Stimulated activated CD8-positive, alpha-beta memory T cell treated with anti-CD3 and anti-CD28 coated beads, Interleukin-2, amount 100 ng/mL, for 1 hour (primary cell): ENCODE data around the gene EGFR.

Experiments used
- DNase-seq, 2 donors: peaks; one replicate each; pipeline ENCODE4 v3.0.0-alpha.2; 2020; ENCODE audit warnings: low read depth in 2 of 2

The EGFR gene

DNA sequence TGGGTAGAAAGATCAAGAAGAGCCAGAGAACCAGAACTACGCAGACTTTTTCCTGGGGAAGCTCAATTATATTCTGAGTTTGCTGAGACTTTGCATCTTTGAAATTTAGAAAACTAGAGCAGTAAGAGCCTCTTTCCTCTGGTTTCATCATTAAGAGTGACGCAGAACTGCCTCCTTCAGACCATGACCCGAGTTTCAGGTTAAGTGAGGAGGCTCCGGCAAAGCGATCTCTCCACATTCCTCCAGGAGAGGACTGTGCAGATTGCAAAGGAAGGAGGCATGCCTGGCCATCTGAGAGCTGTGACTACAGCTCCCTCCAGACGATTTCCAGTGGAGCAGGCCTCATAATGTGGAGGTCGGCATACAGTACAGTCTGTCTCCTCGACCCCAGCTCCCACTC lies 230.5 kb downstream of the EGFR start:
- no peak for DNase-seq

DNA sequence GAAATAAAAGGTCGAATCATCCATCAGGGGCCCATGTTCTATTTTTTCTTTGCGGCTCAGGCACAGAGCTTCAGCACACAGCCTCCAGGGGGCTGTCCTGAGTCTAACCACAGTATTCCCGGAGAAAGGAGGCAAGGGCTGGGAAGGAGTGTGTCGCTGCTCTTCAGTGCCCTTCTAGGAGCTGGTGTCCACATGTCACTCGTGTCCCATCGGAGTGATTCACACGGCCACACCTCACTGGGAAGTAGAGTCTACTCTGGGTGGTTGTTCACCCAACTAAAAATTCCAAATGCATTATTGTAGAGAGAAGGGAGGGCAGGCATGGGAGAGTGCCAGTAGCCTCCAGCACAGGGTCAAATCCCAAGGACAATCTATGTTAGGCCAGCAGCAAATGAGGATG lies 231.5 kb downstream of the EGFR start:
- DNase-seq = no peak

DNA sequence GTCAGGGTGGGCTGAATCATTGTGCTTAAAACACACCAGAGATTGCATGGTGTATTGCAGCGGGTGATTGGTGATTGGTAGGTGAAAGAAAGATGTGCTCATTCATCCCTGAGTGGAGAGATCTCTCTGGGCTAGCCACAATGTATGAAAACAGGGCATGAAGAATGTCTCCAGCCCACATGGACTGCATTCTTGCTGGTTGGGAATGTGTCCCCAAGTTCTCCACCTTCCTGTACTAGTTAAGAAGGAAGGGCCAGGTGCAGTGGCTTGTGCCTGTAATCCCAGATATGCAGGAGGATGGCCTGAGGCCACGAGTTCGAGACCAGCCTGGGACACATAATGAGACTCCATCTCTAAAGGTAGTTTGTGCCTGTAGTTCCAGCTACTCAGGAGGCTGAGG lies 232.5 kb downstream of the EGFR start:
- DNase-seq = no peak

- no peak for DNase-seq
Observed at GRCh38 chr7:55251911-55252310, 233.1 kb downstream of the EGFR start.

GRCh38 chr7:55252386-55252785 lies 233.6 kb downstream of the EGFR start:
- no peak for DNase-seq

DNA sequence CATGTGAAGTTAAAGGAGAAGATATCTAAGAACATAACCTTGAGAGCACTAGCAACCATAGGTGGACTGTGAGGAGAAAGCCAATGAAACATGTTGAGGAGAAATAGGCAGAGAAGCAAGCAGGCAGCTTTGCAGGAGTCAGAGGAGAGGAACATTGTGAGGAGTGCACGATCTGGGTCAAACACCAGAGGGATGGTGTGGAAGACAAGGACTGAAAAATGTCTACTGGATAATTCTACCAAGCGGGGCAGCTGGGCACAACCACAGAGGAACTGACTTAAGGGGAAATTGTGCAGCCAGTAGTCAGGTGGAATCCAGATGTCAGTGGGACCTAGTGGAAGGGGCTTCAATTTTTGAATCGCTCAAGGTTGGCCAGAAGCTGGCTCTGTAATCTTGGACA lies 234.4 kb downstream of the EGFR start:
- DNase-seq = no peak

GRCh38 chr7:55254242-55254595 lies 235.4 kb downstream of the EGFR start:
- no peak for DNase-seq

GRCh38 chr7:55254596-55255495 lies 236.0 kb downstream of the EGFR start:
- DNase-seq = peak; percentile 25 to 41

GRCh38 chr7:55255496-55256445 lies 237.0 kb downstream of the EGFR start:
- peak; percentile 38 to 39 for DNase-seq

- DNase-seq = no peak
Observed at GRCh38 chr7:55258631-55259030, 239.8 kb downstream of the EGFR start.

DNA sequence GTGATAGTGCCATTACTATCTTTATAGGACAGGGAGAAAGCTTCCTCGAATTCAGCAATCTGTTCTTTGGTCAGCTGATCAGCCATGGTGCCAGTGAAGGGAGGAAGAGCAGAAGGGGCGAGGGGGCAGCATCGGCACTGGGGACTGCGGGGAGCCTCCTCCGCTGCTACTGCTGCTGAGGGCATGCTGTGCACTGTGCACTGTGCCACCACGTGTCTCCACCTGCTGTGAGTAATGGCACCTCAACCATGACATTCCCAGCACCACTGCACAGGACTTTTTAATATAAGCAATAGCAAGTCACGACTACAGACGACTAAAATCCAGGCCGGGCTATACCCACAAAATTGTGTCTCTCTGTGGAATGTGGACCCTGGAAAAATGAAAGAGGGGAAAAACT lies 241.4 kb downstream of the EGFR start:
- DNase-seq = no peak

DNA sequence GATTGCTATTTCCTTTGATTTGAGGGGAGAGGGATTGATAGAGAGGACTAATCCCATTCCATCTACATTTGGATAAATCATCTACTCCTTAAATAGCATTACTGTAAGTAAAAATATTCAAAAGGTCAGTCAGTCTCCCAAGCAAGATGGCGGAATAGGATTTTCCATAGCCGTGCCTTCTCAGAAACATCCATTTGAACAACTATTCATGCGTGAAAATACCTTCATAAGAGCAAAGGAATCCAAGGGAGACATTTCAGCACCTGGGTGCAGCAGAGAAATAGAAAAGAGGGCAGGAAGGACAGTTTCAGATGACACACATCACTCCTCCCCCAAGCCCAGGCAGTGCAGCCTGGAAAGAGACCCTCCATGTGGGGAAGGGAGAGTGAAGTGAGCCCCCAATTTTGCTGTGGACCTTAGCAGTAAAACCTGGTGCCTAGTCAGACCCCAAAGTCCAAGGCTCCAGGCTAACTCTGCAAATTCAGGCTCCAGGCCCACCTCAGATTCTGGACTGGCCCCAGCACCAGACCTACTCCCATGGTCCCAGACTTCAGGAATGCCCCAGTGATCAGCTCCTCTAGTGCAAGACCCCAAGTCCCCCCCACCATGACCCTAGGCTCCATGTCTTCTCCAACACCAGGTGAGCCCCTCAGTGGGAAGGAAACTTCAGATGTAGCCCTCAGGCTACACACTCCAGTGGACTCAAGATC lies 242.0 kb downstream of the EGFR start:
- no peak for DNase-seq
